Colonic mucosa (tissue), 4 donors: ENCODE measurements around the gene RTP4. TPM values are rescaled to one million over a fixed set of nuclear protein-coding genes. Genes with fewer than 3 reads are reported as not detected.

Experiments
- DNase-seq: peaks from one replicate; pipeline ENCODE4 v3.0.0-alpha.2; 2020
- H3K27ac ChIP-seq: fragments of 200-600 bp; one replicate; pipeline ENCODE4 v1.8.0; 2021
- H3K27me3 ChIP-seq: fragments of 200-600 bp; one replicate; pipeline ENCODE4 v1.8.0; 2021
- H3K36me3 ChIP-seq: fragments of 200-600 bp; one replicate; pipeline ENCODE4 v1.8.0; 2021
- H3K4me1 ChIP-seq: fragments of 200-600 bp; one replicate; pipeline ENCODE4 v1.8.0; 2021; ENCODE audit warnings: mild to moderate bottlenecking
- H3K4me3 ChIP-seq: fragments of 200-600 bp; one replicate; pipeline ENCODE4 v1.8.0; 2021
- H3K9ac ChIP-seq, 2 donors: one replicate each; pipeline ENCODE4 v1.7.0; 2013; ENCODE audit warnings: control low read depth in 2 of 2, low read depth in 2 of 2, low read length in 2 of 2
- H3K9me3 ChIP-seq: fragments of 200-600 bp; one replicate; pipeline ENCODE4 v1.8.0; 2021
- intact Hi-C: fragments of 100-400 bp; cut with DNase I; formaldehyde crosslinking; loops from one replicate; pipeline ENCODE4 v1.14.1; 2022
- total RNA-seq, 2 donors: library from RNA; stranded (reverse); fragmentation: NEBNext Ultra II Directional in 1 of 2; extraction: Animal tissue kit (Norgen Biotek cat#: 25700) in 1 of 2; gene quantifications; one replicate each; pipeline ENCODE4 v1.2.1, GENCODE V29; 2021
- TF ChIP-seq, protein P1 (sequence below): fragments of 200-600 bp; IDR thresholded peaks from one replicate; pipeline ENCODE4 v1.8.0; 2022; ENCODE audit warnings: antibody characterized with exemption, mild to moderate bottlenecking
- donor health status: healthy.
- donor health status: DM: no; HTN: no; CAD: no.
- donor health status: DM: no; HTN: no; CAD: no.

RTP4 gene, protein sequence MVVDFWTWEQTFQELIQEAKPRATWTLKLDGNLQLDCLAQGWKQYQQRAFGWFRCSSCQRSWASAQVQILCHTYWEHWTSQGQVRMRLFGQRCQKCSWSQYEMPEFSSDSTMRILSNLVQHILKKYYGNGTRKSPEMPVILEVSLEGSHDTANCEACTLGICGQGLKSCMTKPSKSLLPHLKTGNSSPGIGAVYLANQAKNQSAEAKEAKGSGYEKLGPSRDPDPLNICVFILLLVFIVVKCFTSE
- total RNA-seq = 1 to 10 TPM; 4.3 to 5.3 TPM

DNA sequence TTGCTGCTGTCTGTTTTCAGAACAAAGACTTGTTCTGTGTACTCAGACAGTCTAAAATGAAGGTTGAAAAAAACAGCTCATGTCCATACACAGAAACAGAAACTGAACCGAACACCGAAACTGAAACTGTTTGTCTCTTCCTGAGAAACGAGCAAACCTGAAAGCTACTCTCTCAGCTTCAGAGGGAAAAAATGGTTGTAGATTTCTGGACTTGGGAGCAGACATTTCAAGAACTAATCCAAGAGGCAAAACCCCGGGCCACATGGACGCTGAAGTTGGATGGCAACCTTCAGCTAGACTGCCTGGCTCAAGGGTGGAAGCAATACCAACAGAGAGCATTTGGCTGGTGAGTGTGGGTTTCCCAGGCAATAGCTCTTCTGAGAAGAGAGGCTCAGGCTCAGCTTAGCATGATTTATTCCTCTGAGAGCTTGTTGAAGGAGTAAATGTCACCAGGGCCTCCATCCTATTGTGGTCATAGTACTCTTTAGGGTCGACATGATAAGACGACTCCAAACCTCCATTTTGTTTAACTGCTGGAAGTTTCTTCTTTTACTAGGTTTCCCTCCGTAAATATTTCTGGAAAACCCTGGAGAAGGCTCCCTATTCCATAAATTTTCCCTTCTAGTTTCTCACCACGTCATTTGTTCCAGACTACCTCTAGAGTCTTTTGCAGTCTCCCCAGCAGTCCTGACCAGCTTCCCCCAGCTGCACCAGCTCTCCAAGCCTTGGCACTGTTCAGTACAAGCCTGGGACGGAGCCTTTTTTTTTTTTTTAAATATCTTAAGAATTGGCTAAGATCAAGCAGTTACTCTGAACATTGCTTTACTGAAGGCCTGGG lies at the start of gene RTP4:
RTP4 (plus strand) TSS at position 135 of the 838 bp plus-strand sequence; CDS start at position 192, 57 bp downstream.
- H3K36me3 ChIP-seq = no peaks in the 10 kb centered on the region
- H3K27me3 ChIP-seq = no peaks in the 10 kb centered on the region
- TF ChIP-seq, protein P1, sequence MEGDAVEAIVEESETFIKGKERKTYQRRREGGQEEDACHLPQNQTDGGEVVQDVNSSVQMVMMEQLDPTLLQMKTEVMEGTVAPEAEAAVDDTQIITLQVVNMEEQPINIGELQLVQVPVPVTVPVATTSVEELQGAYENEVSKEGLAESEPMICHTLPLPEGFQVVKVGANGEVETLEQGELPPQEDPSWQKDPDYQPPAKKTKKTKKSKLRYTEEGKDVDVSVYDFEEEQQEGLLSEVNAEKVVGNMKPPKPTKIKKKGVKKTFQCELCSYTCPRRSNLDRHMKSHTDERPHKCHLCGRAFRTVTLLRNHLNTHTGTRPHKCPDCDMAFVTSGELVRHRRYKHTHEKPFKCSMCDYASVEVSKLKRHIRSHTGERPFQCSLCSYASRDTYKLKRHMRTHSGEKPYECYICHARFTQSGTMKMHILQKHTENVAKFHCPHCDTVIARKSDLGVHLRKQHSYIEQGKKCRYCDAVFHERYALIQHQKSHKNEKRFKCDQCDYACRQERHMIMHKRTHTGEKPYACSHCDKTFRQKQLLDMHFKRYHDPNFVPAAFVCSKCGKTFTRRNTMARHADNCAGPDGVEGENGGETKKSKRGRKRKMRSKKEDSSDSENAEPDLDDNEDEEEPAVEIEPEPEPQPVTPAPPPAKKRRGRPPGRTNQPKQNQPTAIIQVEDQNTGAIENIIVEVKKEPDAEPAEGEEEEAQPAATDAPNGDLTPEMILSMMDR = no peak
- peak; percentile 53 for DNase-seq
- intact Hi-C loops = no loop called here
- H3K9ac ChIP-seq = peak within 1 kb of the TSS; percentile 68 to 91
- H3K9me3 ChIP-seq = no peaks in the 10 kb centered on the region
- H3K4me1 ChIP-seq = no peaks in the 10 kb centered on the region
- H3K4me3 ChIP-seq = peak within 1 kb of the TSS; percentile 41
- peak within 1 kb of the TSS; percentile 86 for H3K27ac ChIP-seq

DNA sequence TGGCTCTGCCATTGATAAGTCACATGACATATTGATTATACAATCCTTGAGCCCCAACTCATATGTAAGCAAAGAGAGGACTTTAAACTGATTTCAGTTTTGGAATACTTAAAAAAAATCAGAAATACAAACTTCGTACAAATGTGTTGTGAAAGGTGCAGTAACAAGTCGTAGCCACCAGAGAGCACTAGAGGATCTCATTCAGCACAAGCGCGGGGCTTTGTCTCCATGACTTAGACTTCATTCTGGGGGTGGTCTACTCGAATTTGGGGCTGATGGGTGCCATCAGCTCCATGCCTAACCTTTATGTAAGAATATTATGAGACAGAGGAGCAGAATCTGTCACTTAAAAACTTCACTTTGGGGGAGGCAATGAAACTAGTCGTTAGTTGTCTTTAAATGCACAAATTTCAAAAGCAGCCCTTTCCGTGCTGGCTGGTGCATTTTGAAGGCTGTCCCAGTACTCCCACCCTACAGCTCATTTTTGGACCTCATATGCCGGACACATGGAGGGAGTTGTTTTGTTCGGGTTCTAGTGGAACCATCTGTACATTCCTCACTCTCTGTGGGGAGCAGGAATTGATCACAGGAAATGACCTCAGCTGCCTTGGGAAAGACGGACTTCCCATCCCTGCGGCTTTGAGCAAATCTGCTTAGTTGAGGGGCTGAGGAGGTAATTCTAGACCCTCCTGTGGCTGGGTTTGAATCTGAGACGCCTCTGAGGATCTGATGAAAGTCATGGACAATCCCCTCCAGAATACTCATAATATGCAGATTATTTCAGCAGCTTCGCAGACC lies 49.2 kb upstream of the RTP4 start:
- peak; percentile 44 for DNase-seq
- H3K9ac ChIP-seq = peak overlapping the region in 1 of 2 donors; percentile 13
- no peaks in the 10 kb centered on the region for H3K4me1 ChIP-seq
- no peaks in the 10 kb centered on the region for H3K27me3 ChIP-seq
- no peaks in the 10 kb centered on the region for H3K9me3 ChIP-seq
- H3K27ac ChIP-seq = no peak overlapping the region
- H3K36me3 ChIP-seq = no peaks in the 10 kb centered on the region
- TF ChIP-seq, protein P1 = peak; percentile 70
- no peak overlapping the region for H3K4me3 ChIP-seq
- intact Hi-C loops = loop anchor here (1.0 to 10.0 kb wide), 3 partner anchors 97 to 396 kb away; no protein-coding TSS in a partner anchor

DNA sequence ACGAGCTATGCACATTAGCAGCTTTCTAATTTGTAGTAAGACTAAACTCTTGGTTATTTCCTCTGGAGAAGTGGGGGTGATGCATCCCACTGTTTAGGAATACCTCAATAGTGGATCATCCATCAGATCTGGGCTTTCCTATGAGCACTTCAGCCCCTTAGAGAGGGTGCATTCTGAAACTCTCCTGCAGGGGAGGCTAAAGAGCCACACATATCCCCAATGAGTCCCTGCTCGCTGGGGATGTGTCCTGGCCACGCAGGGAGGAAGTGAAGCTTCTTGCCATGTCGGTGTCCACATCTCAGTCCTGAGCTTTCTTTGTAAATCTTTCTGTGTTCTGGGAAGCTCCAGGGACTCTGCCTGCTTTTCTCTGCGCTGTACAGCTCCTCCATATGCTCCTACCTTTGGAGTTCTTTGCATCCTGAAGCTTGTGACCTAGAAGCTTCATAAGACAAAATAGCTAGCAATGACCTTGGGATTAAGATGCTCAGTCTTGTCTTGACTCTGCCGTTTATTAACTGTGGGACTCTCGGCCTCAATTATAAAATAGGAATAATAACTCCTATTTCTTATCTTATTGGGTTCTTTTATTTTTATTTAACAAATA lies 48.4 kb upstream of the RTP4 start:
- no peaks in the 10 kb centered on the region for H3K36me3 ChIP-seq
- TF ChIP-seq, protein P1 = peak; percentile 86
- DNase-seq = peak; percentile 71
- no peaks in the 10 kb centered on the region for H3K27me3 ChIP-seq
- intact Hi-C loops = loop anchor here (5.0 to 10.0 kb wide), 3 partner anchors 98 to 395 kb away; no protein-coding TSS in a partner anchor
- H3K9me3 ChIP-seq = no peaks in the 10 kb centered on the region
- no peak overlapping the region for H3K9ac ChIP-seq
- H3K27ac ChIP-seq = no peak overlapping the region
- no peak overlapping the region for H3K4me3 ChIP-seq
- no peaks in the 10 kb centered on the region for H3K4me1 ChIP-seq

DNA sequence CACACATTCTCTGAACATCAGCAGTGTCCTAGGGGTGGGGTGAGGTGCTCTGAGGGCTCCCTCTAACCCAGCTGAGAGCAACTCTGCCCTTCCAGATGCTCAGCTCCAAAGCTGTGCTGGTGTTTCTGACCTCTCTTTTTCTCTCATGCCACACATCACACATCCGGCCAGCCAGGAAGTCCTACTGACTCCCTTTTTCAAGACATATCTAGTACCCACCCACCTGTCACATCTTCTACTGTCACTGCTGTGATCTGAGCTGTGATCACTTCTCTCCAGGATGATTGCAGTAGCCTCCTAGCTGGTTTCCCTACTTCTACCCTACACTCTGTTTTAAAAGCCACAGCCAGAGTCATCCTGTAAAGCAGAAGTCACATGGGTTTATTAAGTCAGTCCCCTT lies 46.4 kb upstream of the RTP4 start:
- H3K27me3 ChIP-seq = no peaks in the 10 kb centered on the region
- no peak overlapping the region for H3K9ac ChIP-seq
- H3K27ac ChIP-seq = no peak overlapping the region
- no peak for DNase-seq
- no peaks in the 10 kb centered on the region for H3K9me3 ChIP-seq
- no peak overlapping the region for H3K4me3 ChIP-seq
- intact Hi-C loops = loop anchor here (5.0 kb wide), 1 partner anchor 301 kb away; no protein-coding TSS in a partner anchor
- no peaks in the 10 kb centered on the region for H3K4me1 ChIP-seq
- TF ChIP-seq, protein P1 = no peak
- H3K36me3 ChIP-seq = no peaks in the 10 kb centered on the region
